Measurements from ENCODE around the gene EI24. TPM values are rescaled to one million over a fixed set of nuclear protein-coding genes. Genes with fewer than 3 reads are reported as not detected.

Gene EI24
- total RNA-seq, 1 experiment from 2014 or later: 151 TPM

DNA sequence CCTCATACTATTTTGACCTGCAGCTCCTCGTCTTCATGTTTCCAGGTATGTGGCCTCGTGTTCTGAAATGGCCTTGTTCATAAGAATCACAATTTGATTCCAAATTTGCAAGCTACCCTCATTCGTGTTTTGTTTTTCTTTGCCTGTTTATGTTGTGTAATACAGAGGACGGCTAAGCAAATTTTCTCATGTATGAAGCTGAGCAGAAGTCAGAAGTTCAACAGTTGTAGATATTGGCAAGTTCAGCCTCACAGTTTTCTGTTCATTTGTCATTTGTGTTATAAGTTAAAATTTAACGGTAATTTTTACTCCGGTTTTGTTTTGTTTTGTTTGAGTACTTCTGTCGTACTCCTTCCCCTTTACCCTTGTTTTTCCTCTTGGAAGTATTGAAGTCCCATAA, 40.3 kb downstream of the EI24 start:
- WGBS (ENCODE audit: extremely low coverage, insufficient read length, low lambda C conversion rate): no CpG with 5 or more reads among the region's 7 CpGs
- Mint-ChIP-seq H3K36me3 (ENCODE audit: insufficient read depth in 1 of 3, low read depth in 3 of 3) (peaks cover 44 to 86% (median 82%) of the 10 kb centered on the region in 3 experiments; a peak in 6 of 7 replicates), H3K9me3 (no peaks in the 10 kb centered on the region; a peak in 1 of 5 replicates)

More for the DNA sequence above, 40.3 kb downstream of the EI24 start:
- H3K9ac ChIP-seq (ENCODE audit: extremely low read depth, insufficient read length, low read length): no peak overlapping the region
- no peak overlapping the region for H2BK5ac ChIP-seq (ENCODE audit: insufficient read length, low read length)
- H3K79me2 ChIP-seq (ENCODE audit: insufficient read depth, low read length): no peaks in the 10 kb centered on the region
- no peak overlapping the region for H2BK120ac ChIP-seq (ENCODE audit: low read depth, low read length, poor library complexity, severe bottlenecking)
- H3K4me2 ChIP-seq (ENCODE audit: insufficient read depth, insufficient read length, low read length): no peak overlapping the region
- H3K4me3 Mint-ChIP-seq: no peak overlapping the region
- no peak overlapping the region for H3K18ac ChIP-seq (ENCODE audit: insufficient read length, low read depth, low read length)
- H4K20me1 ChIP-seq (ENCODE audit: control insufficient read depth, insufficient read depth, insufficient read length): no peaks in the 10 kb centered on the region
- H3K9me3 ChIP-seq (ENCODE audit: control insufficient read depth, low read depth, low read length): no peaks in the 10 kb centered on the region
- DNase-seq: no peak
- H3K23ac ChIP-seq (ENCODE audit: insufficient read length, low read depth, low read length): no peak overlapping the region
- H3K79me1 ChIP-seq (ENCODE audit: insufficient read depth, low read depth, low read length, poor library complexity, severe bottlenecking): no peaks in the 10 kb centered on the region
- H3K14ac ChIP-seq (ENCODE audit: insufficient read depth, low read length): no peak overlapping the region
- H3K4me1 ChIP-seq (ENCODE audit: insufficient read depth, low read length): no peaks in the 10 kb centered on the region
- H2BK20ac ChIP-seq (ENCODE audit: low read depth, low read length, poor library complexity, severe bottlenecking): no peak overlapping the region
- H3K27ac ChIP-seq (ENCODE audit: insufficient read length, low read depth, low read length): no peak overlapping the region
- no peaks in the 10 kb centered on the region for H3K27me3 ChIP-seq (ENCODE audit: insufficient read depth, low read length)
- no peaks in the 10 kb centered on the region for H3K23me2 ChIP-seq (ENCODE audit: insufficient read length, low read depth, low read length, poor library complexity, severe bottlenecking)
- no peak overlapping the region for H3K56ac ChIP-seq (ENCODE audit: insufficient read length, low read depth, low read length)
- no peak overlapping the region for H3K27ac Mint-ChIP-seq
- TF ChIP-seq, protein P1, sequence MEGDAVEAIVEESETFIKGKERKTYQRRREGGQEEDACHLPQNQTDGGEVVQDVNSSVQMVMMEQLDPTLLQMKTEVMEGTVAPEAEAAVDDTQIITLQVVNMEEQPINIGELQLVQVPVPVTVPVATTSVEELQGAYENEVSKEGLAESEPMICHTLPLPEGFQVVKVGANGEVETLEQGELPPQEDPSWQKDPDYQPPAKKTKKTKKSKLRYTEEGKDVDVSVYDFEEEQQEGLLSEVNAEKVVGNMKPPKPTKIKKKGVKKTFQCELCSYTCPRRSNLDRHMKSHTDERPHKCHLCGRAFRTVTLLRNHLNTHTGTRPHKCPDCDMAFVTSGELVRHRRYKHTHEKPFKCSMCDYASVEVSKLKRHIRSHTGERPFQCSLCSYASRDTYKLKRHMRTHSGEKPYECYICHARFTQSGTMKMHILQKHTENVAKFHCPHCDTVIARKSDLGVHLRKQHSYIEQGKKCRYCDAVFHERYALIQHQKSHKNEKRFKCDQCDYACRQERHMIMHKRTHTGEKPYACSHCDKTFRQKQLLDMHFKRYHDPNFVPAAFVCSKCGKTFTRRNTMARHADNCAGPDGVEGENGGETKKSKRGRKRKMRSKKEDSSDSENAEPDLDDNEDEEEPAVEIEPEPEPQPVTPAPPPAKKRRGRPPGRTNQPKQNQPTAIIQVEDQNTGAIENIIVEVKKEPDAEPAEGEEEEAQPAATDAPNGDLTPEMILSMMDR (conservative IDR thresholded peaks at IDR 0.05): no peak
- H3T11ph ChIP-seq (ENCODE audit: low read length): no peak overlapping the region
- H2BK12ac ChIP-seq (ENCODE audit: insufficient read length, low read depth, low read length): no peak overlapping the region
- no peak overlapping the region for H4K91ac ChIP-seq (ENCODE audit: insufficient read length, low read depth, low read length)
- H2BK15ac ChIP-seq (ENCODE audit: low read depth, low read length): no peak overlapping the region
- no peak overlapping the region for H3K4ac ChIP-seq (ENCODE audit: low read depth, low read length)
- H2AK5ac ChIP-seq (ENCODE audit: insufficient read length, low read length): no peak overlapping the region
- no peak overlapping the region for H2AFZ ChIP-seq (ENCODE audit: low read length)
- H3K27me3 Mint-ChIP-seq (ENCODE audit: low read depth): no peaks in the 10 kb centered on the region
- H4K5ac ChIP-seq (ENCODE audit: insufficient read length, low read depth, low read length): no peak overlapping the region
- H3K4me1 Mint-ChIP-seq: no peaks in the 10 kb centered on the region
- H4K8ac ChIP-seq (replicated peaks; ENCODE audit: insufficient read length, low read depth, low read length): no peak overlapping the region

All from H9 (cell line).